Measurements from ENCODE around the gene PDIA5. TPM values are rescaled to one million over a fixed set of nuclear protein-coding genes. Genes with fewer than 3 reads are reported as not detected.

PDIA5 gene
- total RNA-seq, 1 experiment from 2014 or later = 24.3 TPM

GRCh38 chr3:123155471-123156011 lies 88.7 kb downstream of the PDIA5 start:
- DNase-seq = no peak
- Histone ChIP-seq H3K27me3 (no peaks in the 10 kb centered on the region), H3K9me3 (no peaks in the 10 kb centered on the region), H3K4me3 (no peak overlapping the region), H3K36me3 (peaks cover 58% of the 10 kb centered on the region)

- Histone ChIP-seq H3K9me3 (no peaks in the 10 kb centered on the region), H3K27me3 (no peaks in the 10 kb centered on the region), H3K4me3 (no peak overlapping the region), H3K36me3 (peaks cover 61% of the 10 kb centered on the region)
- no peak for DNase-seq
These were observed 89.6 kb downstream of the PDIA5 start for GRCh38 chr3:123156276-123156995.

- no peaks in the 10 kb centered on the region for H3K9me3 ChIP-seq
- no peak for DNase-seq
- no peaks in the 10 kb centered on the region for H3K27me3 ChIP-seq
- H3K4me3 ChIP-seq = no peak overlapping the region
- H3K36me3 ChIP-seq = peaks cover 67% of the 10 kb centered on the region
These were observed 90.4 kb downstream of the PDIA5 start for GRCh38 chr3:123157209-123157597.

GRCh38 chr3:123157598-123158287 lies 90.9 kb downstream of the PDIA5 start:
- H3K36me3 ChIP-seq = peaks cover 63% of the 10 kb centered on the region
- no peak overlapping the region for H3K4me3 ChIP-seq
- DNase-seq = no peak

GRCh38 chr3:123158330-123158729 lies 91.5 kb downstream of the PDIA5 start:
- Histone ChIP-seq H3K9me3 (no peaks in the 10 kb centered on the region), H3K4me3 (no peak overlapping the region), H3K36me3 (peaks cover 62% of the 10 kb centered on the region), H3K27me3 (no peaks in the 10 kb centered on the region)
- no peak for DNase-seq

More at GRCh38 chr3:123157598-123158287, 90.9 kb downstream of the PDIA5 start:
- Histone ChIP-seq H3K9me3 (no peaks in the 10 kb centered on the region), H3K27me3 (no peaks in the 10 kb centered on the region)

GRCh38 chr3:123158899-123159390 lies 92.1 kb downstream of the PDIA5 start:
- Histone ChIP-seq H3K4me3 (no peak overlapping the region), H3K9me3 (no peaks in the 10 kb centered on the region), H3K27me3 (no peaks in the 10 kb centered on the region), H3K36me3 (peaks cover 64% of the 10 kb centered on the region)
- no peak for DNase-seq

GRCh38 chr3:123159926-123160635 lies 93.3 kb downstream of the PDIA5 start:
- Histone ChIP-seq H3K27me3 (no peaks in the 10 kb centered on the region), H3K36me3 (peaks cover 66% of the 10 kb centered on the region), H3K9me3 (peaks cover under 1% of the 10 kb centered on the region; the same call in 1 of the 2 replicates), H3K4me3 (no peak overlapping the region)
- DNase-seq = no peak

- peaks cover 66% of the 10 kb centered on the region for H3K36me3 ChIP-seq
- H3K27me3 ChIP-seq = no peaks in the 10 kb centered on the region
- H3K9me3 ChIP-seq = peaks cover 2% of the 10 kb centered on the region; the same call in 1 of the 2 replicates
- no peak overlapping the region for H3K4me3 ChIP-seq
- DNase-seq = no peak
These were observed 94.3 kb downstream of the PDIA5 start for GRCh38 chr3:123161167-123161566.

- no peak for DNase-seq
- no peaks in the 10 kb centered on the region for H3K27me3 ChIP-seq
- peaks cover 59% of the 10 kb centered on the region for H3K36me3 ChIP-seq
These were observed 96.3 kb downstream of the PDIA5 start for GRCh38 chr3:123163141-123163540.

GRCh38 chr3:123165163-123165562 lies 98.3 kb downstream of the PDIA5 start:
- DNase-seq = no peak
- H3K4me3 ChIP-seq = no peak overlapping the region
- H3K27me3 ChIP-seq = no peaks in the 10 kb centered on the region
- H3K36me3 ChIP-seq = peaks cover 52% of the 10 kb centered on the region
- H3K9me3 ChIP-seq = peaks cover 2% of the 10 kb centered on the region; the same call in 1 of the 2 replicates

More at GRCh38 chr3:123163141-123163540, 96.3 kb downstream of the PDIA5 start:
- peaks cover 2% of the 10 kb centered on the region; the same call in 1 of the 2 replicates for H3K9me3 ChIP-seq
- H3K4me3 ChIP-seq = no peak overlapping the region

GRCh38 chr3:123167686-123168085 lies 100.9 kb downstream of the PDIA5 start:
- H3K27me3 ChIP-seq = no peaks in the 10 kb centered on the region
- no peak for DNase-seq
- H3K9me3 ChIP-seq = peaks cover 2% of the 10 kb centered on the region; the same call in 1 of the 2 replicates
- H3K4me3 ChIP-seq = no peak overlapping the region
- H3K36me3 ChIP-seq = peaks cover 30% of the 10 kb centered on the region

- no peak overlapping the region for H3K4me3 ChIP-seq
- peaks cover 2% of the 10 kb centered on the region; the same call in 1 of the 2 replicates for H3K9me3 ChIP-seq
- no peaks in the 10 kb centered on the region for H3K27me3 ChIP-seq
- DNase-seq = no peak
- peaks cover 27% of the 10 kb centered on the region for H3K36me3 ChIP-seq
These were observed 101.3 kb downstream of the PDIA5 start for GRCh38 chr3:123168122-123168521.

GRCh38 chr3:123168605-123169004 lies 101.8 kb downstream of the PDIA5 start:
- no peak overlapping the region for H3K4me3 ChIP-seq
- no peak for DNase-seq
- H3K27me3 ChIP-seq = no peaks in the 10 kb centered on the region
- peaks cover 2% of the 10 kb centered on the region; the same call in 1 of the 2 replicates for H3K9me3 ChIP-seq
- peaks cover 22% of the 10 kb centered on the region for H3K36me3 ChIP-seq

- H3K9me3 ChIP-seq = peaks cover 2% of the 10 kb centered on the region; the same call in 1 of the 2 replicates
- no peaks in the 10 kb centered on the region for H3K27me3 ChIP-seq
- no peak overlapping the region for H3K4me3 ChIP-seq
- no peak for DNase-seq
- peaks cover 13% of the 10 kb centered on the region for H3K36me3 ChIP-seq
These were observed 102.7 kb downstream of the PDIA5 start for GRCh38 chr3:123169492-123169929.

- H3K36me3 ChIP-seq = peaks cover 8% of the 10 kb centered on the region
- H3K9me3 ChIP-seq = peaks cover 2% of the 10 kb centered on the region; the same call in 1 of the 2 replicates
- H3K27me3 ChIP-seq = no peaks in the 10 kb centered on the region
- no peak for DNase-seq
- no peak overlapping the region for H3K4me3 ChIP-seq
These were observed 103.1 kb downstream of the PDIA5 start for GRCh38 chr3:123169930-123170329.

GRCh38 chr3:123180791-123181190 lies 114.0 kb downstream of the PDIA5 start:
- Histone ChIP-seq H3K4me3 (no peak overlapping the region), H3K36me3 (peaks cover 2% of the 10 kb centered on the region; the same call in 1 of the 2 replicates)

More at GRCh38 chr3:123180791-123181190, 114.0 kb downstream of the PDIA5 start:
- Histone ChIP-seq H3K9me3 (no peaks in the 10 kb centered on the region), H3K27me3 (no peaks in the 10 kb centered on the region)
- DNase-seq = no peak

Measured in MG63 (cell line).